ENCODE measurements around the gene MED15.
A peak's percentile ranks its signal among the peaks of the same experiment; 100 is the strongest.

Gene MED15

GRCh38 chr22:20547029-20547428 lies 39.6 kb downstream of the MED15 start:
- Histone ChIP-seq H3K9me3 (ENCODE audit: severe bottlenecking) (no peaks in the 10 kb centered on the region), H3K36me3 (peaks cover 37% of the 10 kb centered on the region), H3K27me3 (ENCODE audit: insufficient read depth, low read depth, severe bottlenecking) (no peaks in the 10 kb centered on the region), H3K4me3 (ENCODE audit: low read depth, low read length) (no peak overlapping the region), H3K27ac (no peak overlapping the region)
- no peak for DNase-seq
- TF ChIP-seq CTCF (IDR thresholded peaks at IDR 0.05; ENCODE audit: low read depth, low read length): no peak

GRCh38 chr22:20548806-20549205 lies 41.4 kb downstream of the MED15 start:
- H3K4me3 ChIP-seq (ENCODE audit: low read depth, low read length): peak overlapping the region; percentile 33
- DNase-seq: no peak
- TF ChIP-seq CTCF (IDR thresholded peaks at IDR 0.05; ENCODE audit: low read depth, low read length): no peak
- no peaks in the 10 kb centered on the region for H3K27me3 ChIP-seq (ENCODE audit: insufficient read depth, low read depth, severe bottlenecking)
- no peaks in the 10 kb centered on the region for H3K9me3 ChIP-seq (ENCODE audit: severe bottlenecking)
- H3K27ac ChIP-seq: peak overlapping the region; percentile 84
- H3K36me3 ChIP-seq: peaks cover 44% of the 10 kb centered on the region

GRCh38 chr22:20549232-20549841 lies 41.9 kb downstream of the MED15 start:
- TF ChIP-seq CTCF (IDR thresholded peaks at IDR 0.05; ENCODE audit: low read depth, low read length): 0 out of 2 replicates have a peak, but pooled peaks have one; percentile 15
- peak overlapping the region; percentile 33 for H3K4me3 ChIP-seq (ENCODE audit: low read depth, low read length)
- no peaks in the 10 kb centered on the region for H3K27me3 ChIP-seq (ENCODE audit: insufficient read depth, low read depth, severe bottlenecking)
- H3K27ac ChIP-seq: peak overlapping the region; percentile 84
- peaks cover 46% of the 10 kb centered on the region for H3K36me3 ChIP-seq
- no peaks in the 10 kb centered on the region for H3K9me3 ChIP-seq (ENCODE audit: severe bottlenecking)
- peak; percentile 91 for DNase-seq

GRCh38 chr22:20550057-20550817 lies 42.8 kb downstream of the MED15 start:
- no peak for DNase-seq
- H3K27me3 ChIP-seq (ENCODE audit: insufficient read depth, low read depth, severe bottlenecking): no peaks in the 10 kb centered on the region
- no peak for TF ChIP-seq CTCF (IDR thresholded peaks at IDR 0.05; ENCODE audit: low read depth, low read length)
- H3K27ac ChIP-seq: peak overlapping the region; percentile 84
- H3K36me3 ChIP-seq: peaks cover 44% of the 10 kb centered on the region
- no peaks in the 10 kb centered on the region for H3K9me3 ChIP-seq (ENCODE audit: severe bottlenecking)
- no peak overlapping the region for H3K4me3 ChIP-seq (ENCODE audit: low read depth, low read length)

- Histone ChIP-seq H3K4me3 (ENCODE audit: low read depth, low read length) (no peak overlapping the region), H3K9me3 (ENCODE audit: severe bottlenecking) (no peaks in the 10 kb centered on the region), H3K36me3 (peaks cover 52% of the 10 kb centered on the region), H3K27ac (peak overlapping the region; percentile 84), H3K27me3 (ENCODE audit: insufficient read depth, low read depth, severe bottlenecking) (no peaks in the 10 kb centered on the region)
- DNase-seq: no peak
- TF ChIP-seq CTCF (IDR thresholded peaks at IDR 0.05; ENCODE audit: low read depth, low read length): no peak
Measured at GRCh38 chr22:20550851-20551744, 43.7 kb downstream of the MED15 start.

Measured in WERI-Rb-1 (cell line).